Esophagus squamous epithelium (tissue), 5 donors: ENCODE results near the gene RFNG. TPM values are rescaled to one million over a fixed set of nuclear protein-coding genes. Genes with fewer than 3 reads are reported as not detected.
"Not testable (repeated sequence)": the region's sequence is repeated elsewhere in the genome, so short reads cannot be mapped to it uniquely, and the experiment has no call there.

Experiments
- DNase-seq: peaks from one replicate; lab custom pipeline; 2025; lab: John Stamatoyannopoulos, UW
- H3K27ac ChIP-seq, 4 donors: fragments of 200-600 bp; sonication (generic); one replicate each; pipeline ENCODE4 v1.5.1; 2016 to 2019; ENCODE audit warnings: mild to moderate bottlenecking in 1 of 4
- H3K27me3 ChIP-seq, 4 donors: fragments of 200-600 bp; sonication (generic); 1 replicate in 3 of 4; 2 replicates in 1 of 4; pipeline versions ENCODE4 v1.5.1 to v1.6.0; 2017 to 2021; ENCODE audit warnings: antibody characterized with exemption in 1 of 4
- H3K36me3 ChIP-seq, 3 donors: fragments of 200-600 bp; sonication (generic); one replicate each; pipeline ENCODE4 v1.5.1; 2016 to 2019
- H3K4me1 ChIP-seq, 3 donors: fragments of 200-600 bp; sonication (generic); one replicate each; pipeline ENCODE4 v1.5.1; 2017 to 2019
- H3K4me3 ChIP-seq, 4 donors: fragments of 200-600 bp; sonication (generic); 1 replicate in 3 of 4; 2 replicates in 1 of 4; pipeline ENCODE4 v1.5.1; 2016 to 2019; ENCODE audit warnings: mild to moderate bottlenecking in 2 of 4, moderate library complexity in 1 of 4
- H3K9me3 ChIP-seq, 3 donors: fragments of 200-600 bp; sonication (generic); one replicate each; pipeline ENCODE4 v1.5.1; 2016 to 2019
- CTCF ChIP-seq, 6 experiments: fragments of 450-650 bp in 4 of 6; fragments of 200-600 bp in 2 of 6; sonication (generic) in 2 of 6; IDR thresholded peaks; one replicate each; pipeline ENCODE4 v1.5.1; 2016 to 2019; ENCODE audit warnings: antibody characterized with exemption in 6 of 6, mild to moderate bottlenecking in 4 of 6, moderate library complexity in 4 of 6
- POLR2A ChIP-seq, 4 donors: fragments of 450-650 bp; IDR thresholded peaks; one replicate each; pipeline ENCODE4 v1.6.1; 2017; ENCODE audit warnings: antibody characterized with exemption in 4 of 4, mild to moderate bottlenecking in 4 of 4, moderate library complexity in 3 of 4
- WGBS, 2 donors: methylation state at CpG; one replicate each; pipeline ENCODE4 v1.1.5; 2018; 5-methylcytosine and 5-hydroxymethylcytosine counted together
- intact Hi-C: fragments of 100-400 bp; cut with DNase I; formaldehyde crosslinking; loops from one replicate; pipeline ENCODE4 v1.15.0; 2022
- total RNA-seq, 4 donors: library from RNA; depleted of rRNA; stranded (reverse); fragments of >200 nt; gene quantifications; one replicate each; pipeline ENCODE4 v1.1.0, GENCODE V29; 2016
- donor health status: DM: yes; HTN: yes; CAD: no.

The RFNG gene
- total RNA-seq, 4 donors from 2014 or later: 24.9 to 38.1 (median 31.2) TPM

GRCh38 chr17:82039695-82040299 is 11.8 kb downstream of the RFNG start:
- peaks cover 16 to 28% (median 19%) of the 10 kb centered on the region in 3 donors for H3K4me1 ChIP-seq
- TF ChIP-seq CTCF (IDR thresholded peaks at IDR 0.05) (no peak), POLR2A (IDR thresholded peaks at IDR 0.05) (no peak)
- H3K4me3 ChIP-seq: no peak overlapping the region
- whole genome bisulfite sequencing, 2 donors: 98 to 100% methylated on average over 2 to 7 of the region's 8 CpGs
- no peak for DNase-seq
- intact Hi-C loops: no loop called here
- H3K27me3 ChIP-seq: no peaks in the 10 kb centered on the region
- H3K27ac ChIP-seq: no peak overlapping the region
- no peaks in the 10 kb centered on the region for H3K9me3 ChIP-seq
- peaks cover 0 to 15% (median 0%) of the 10 kb centered on the region in 3 donors for H3K36me3 ChIP-seq

- H3K4me3 ChIP-seq, H3K27me3 ChIP-seq, intact Hi-C loops, DNase-seq, H3K9me3 ChIP-seq, H3K27ac ChIP-seq: not testable (repeated sequence)
- H3K4me1 ChIP-seq: peaks cover 16 to 34% (median 19%) of the 10 kb centered on the region in 3 donors
- WGBS, 2 donors: 84 to 90% methylated on average over 16 of the region's 16 CpGs
- peaks cover 0 to 20% (median 0%) of the 10 kb centered on the region in 3 donors for H3K36me3 ChIP-seq
Measured at GRCh38 chr17:82038796-82039409, 12.7 kb downstream of the RFNG start.

- 7 to 9% methylated on average over 7 to 8 of the region's 10 CpGs for WGBS, 2 donors
- Histone ChIP-seq H3K36me3 (peaks cover 0 to 20% (median 0%) of the 10 kb centered on the region in 3 donors), H3K27me3 (no peaks in the 10 kb centered on the region), H3K9me3 (no peaks in the 10 kb centered on the region), H3K4me3 (peak overlapping the region; percentile 53 to 82 (median 64)), H3K4me1 (peaks cover 16 to 45% (median 19%) of the 10 kb centered on the region in 3 donors), H3K27ac (peak overlapping the region; percentile 93 to 98 (median 96))
- intact Hi-C loops: no loop called here
- TF ChIP-seq CTCF (IDR thresholded peaks at IDR 0.05): no peak
- no peak for TF ChIP-seq POLR2A (IDR thresholded peaks at IDR 0.05)
- no peak for DNase-seq
Measured at GRCh38 chr17:82037889-82038195, 13.8 kb downstream of the RFNG start.

- H3K27ac ChIP-seq: peak within 1 kb of the TSS; percentile 93 to 98 (median 96)
- H3K9me3 ChIP-seq: no peaks in the 10 kb centered on the region
- peak; percentile 87 for DNase-seq
- peaks cover 16 to 50% (median 19%) of the 10 kb centered on the region in 3 donors for H3K4me1 ChIP-seq
- TF ChIP-seq CTCF (IDR thresholded peaks at IDR 0.05) (peak; percentile 51 to 89 (median 77)), POLR2A (IDR thresholded peaks at IDR 0.05) (peak in 3 of 4 donors; percentile 58 to 95 (median 90))
- H3K36me3 ChIP-seq: peaks cover 0 to 20% (median 0%) of the 10 kb centered on the region in 3 donors
- 0% methylated on average over 1 to 11 of the region's 92 CpGs for WGBS, 2 donors
- peak within 1 kb of the TSS; percentile 53 to 82 (median 64) for H3K4me3 ChIP-seq
- H3K27me3 ChIP-seq: peaks cover 0 to 1% (median 0%) of the 10 kb centered on the region in 4 donors
- intact Hi-C loops: no loop called here
Measured at GRCh38 chr17:82037092-82037888, 14.3 kb downstream of the RFNG start, which contains the start of gene DCXR. Gene DCXR (minus strand): TSS chr17:82037697. CDS start chr17:82037682, 15 bp downstream.

GRCh38 chr17:82036634-82037091 is 14.9 kb downstream of the RFNG start:
- Histone ChIP-seq H3K4me3 (peak overlapping the region; percentile 53 to 82 (median 64)), H3K27me3 (peaks cover 0 to 7% (median 0%) of the 10 kb centered on the region in 4 donors), H3K36me3 (peaks cover 0 to 20% (median 0%) of the 10 kb centered on the region in 3 donors), H3K9me3 (no peaks in the 10 kb centered on the region), H3K4me1 (peaks cover 22 to 56% (median 23%) of the 10 kb centered on the region in 3 donors), H3K27ac (peak overlapping the region; percentile 93 to 98 (median 96))
- WGBS, 2 donors: 27 to 51% methylated on average over 11 to 19 of the region's 23 CpGs
- TF ChIP-seq POLR2A (IDR thresholded peaks at IDR 0.05) (no peak), CTCF (IDR thresholded peaks at IDR 0.05) (no peak)
- no peak for DNase-seq
- intact Hi-C loops: no loop called here
